Peyer's patch (tissue), 4 donors: ENCODE data around the gene ELF2.
"Not testable (repeated sequence)": the region's sequence is repeated elsewhere in the genome, so short reads cannot be mapped to it uniquely, and the experiment has no call there.

Experiments
- POLR2A ChIP-seq, 2 donors: fragments of 450-650 bp; IDR thresholded peaks; one replicate each; pipeline ENCODE4 v1.5.1; 2017; ENCODE audit warnings: antibody characterized with exemption in 2 of 2, mild to moderate bottlenecking in 2 of 2, moderate library complexity in 2 of 2
- TF ChIP-seq, protein P1 (sequence below), 6 experiments: fragments of 450-650 bp in 4 of 6; fragments of 200-600 bp in 2 of 6; sonication (generic) in 1 of 6; IDR thresholded peaks; one replicate each; pipeline ENCODE4 v1.5.1; 2017 to 2019; ENCODE audit warnings: antibody characterized with exemption in 6 of 6, mild to moderate bottlenecking in 3 of 6, moderate library complexity in 1 of 6

- TF ChIP-seq, protein P1, sequence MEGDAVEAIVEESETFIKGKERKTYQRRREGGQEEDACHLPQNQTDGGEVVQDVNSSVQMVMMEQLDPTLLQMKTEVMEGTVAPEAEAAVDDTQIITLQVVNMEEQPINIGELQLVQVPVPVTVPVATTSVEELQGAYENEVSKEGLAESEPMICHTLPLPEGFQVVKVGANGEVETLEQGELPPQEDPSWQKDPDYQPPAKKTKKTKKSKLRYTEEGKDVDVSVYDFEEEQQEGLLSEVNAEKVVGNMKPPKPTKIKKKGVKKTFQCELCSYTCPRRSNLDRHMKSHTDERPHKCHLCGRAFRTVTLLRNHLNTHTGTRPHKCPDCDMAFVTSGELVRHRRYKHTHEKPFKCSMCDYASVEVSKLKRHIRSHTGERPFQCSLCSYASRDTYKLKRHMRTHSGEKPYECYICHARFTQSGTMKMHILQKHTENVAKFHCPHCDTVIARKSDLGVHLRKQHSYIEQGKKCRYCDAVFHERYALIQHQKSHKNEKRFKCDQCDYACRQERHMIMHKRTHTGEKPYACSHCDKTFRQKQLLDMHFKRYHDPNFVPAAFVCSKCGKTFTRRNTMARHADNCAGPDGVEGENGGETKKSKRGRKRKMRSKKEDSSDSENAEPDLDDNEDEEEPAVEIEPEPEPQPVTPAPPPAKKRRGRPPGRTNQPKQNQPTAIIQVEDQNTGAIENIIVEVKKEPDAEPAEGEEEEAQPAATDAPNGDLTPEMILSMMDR (IDR thresholded peaks at IDR 0.05) = not testable (repeated sequence)
- TF ChIP-seq POLR2A (IDR thresholded peaks at IDR 0.05) = not testable (repeated sequence)
Observed at GRCh38 chr4:139197214-139197613, 20.2 kb upstream of the ELF2 start.
